Esophagus squamous epithelium (tissue), 4 donors: ENCODE results near the gene ADAM10.

Experiments used
- CTCF ChIP-seq, 6 experiments: fragments of 450-650 bp in 4 of 6; fragments of 200-600 bp in 2 of 6; sonication (generic) in 2 of 6; IDR thresholded peaks; one replicate each; pipeline ENCODE4 v1.5.1; 2016 to 2019; ENCODE audit warnings: antibody characterized with exemption in 6 of 6, mild to moderate bottlenecking in 4 of 6, moderate library complexity in 4 of 6
- POLR2A ChIP-seq, 4 donors: fragments of 450-650 bp; IDR thresholded peaks; one replicate each; pipeline ENCODE4 v1.6.1; 2017; ENCODE audit warnings: antibody characterized with exemption in 4 of 4, mild to moderate bottlenecking in 4 of 4, moderate library complexity in 3 of 4

GRCh38 chr15:58701376-58701775 is 48.1 kb downstream of the ADAM10 start:
- TF ChIP-seq CTCF (IDR thresholded peaks at IDR 0.05) (no peak), POLR2A (IDR thresholded peaks at IDR 0.05) (no peak)
